Prostate gland (tissue), 2 donors: Measurements from ENCODE around the gene UCHL1. TPM values are rescaled to one million over a fixed set of nuclear protein-coding genes. Genes with fewer than 3 reads are reported as not detected.

Source experiments
- DNase-seq: peaks from one replicate; pipeline ENCODE4 v3.0.0-alpha.2; 2019; ENCODE audit warnings: low spot score
- H3K27ac ChIP-seq, 2 donors: fragments of 200-600 bp; sonication (generic); 2 replicates each; pipeline ENCODE4 v1.5.1; 2017 to 2019
- H3K27me3 ChIP-seq: fragments of 200-600 bp; sonication (generic); replicated peaks from 2 replicates; pipeline ENCODE4 v1.5.1; 2019; ENCODE audit not compliant: insufficient read depth
- H3K36me3 ChIP-seq, 2 donors: fragments of 200-600 bp; sonication (generic); 1 replicate in 1 of 2; 2 replicates in 1 of 2; pipeline versions ENCODE4 v1.5.1 to v1.8.1; 2017 to 2019
- H3K4me1 ChIP-seq: fragments of 200-600 bp; sonication (generic); replicated peaks from 2 replicates; pipeline ENCODE4 v1.5.1; 2019
- H3K4me3 ChIP-seq, 2 donors: fragments of 200-600 bp; sonication (generic); 2 replicates each; pipeline ENCODE4 v1.5.1; 2017 to 2019
- H3K9me3 ChIP-seq: fragments of 200-600 bp; sonication (generic); 2 replicates; pipeline ENCODE4 v1.5.1; 2017
- CTCF ChIP-seq, 4 experiments: fragments of 200-600 bp in 2 of 4; fragments of 450-650 bp in 2 of 4; sonication (generic) in 2 of 4; IDR thresholded peaks; 1 replicate in 3 of 4; 2 replicates in 1 of 4; pipeline ENCODE4 v1.5.1; 2016 to 2019; ENCODE audit warnings: antibody characterized with exemption in 4 of 4, mild to moderate bottlenecking in 2 of 4, moderate library complexity in 2 of 4
- POLR2A ChIP-seq: fragments of 450-650 bp; IDR thresholded peaks from one replicate; pipeline ENCODE4 v1.6.1; 2016; ENCODE audit warnings: antibody characterized with exemption, mild to moderate bottlenecking
- POLR2AphosphoS5 ChIP-seq: sonication (generic); formaldehyde crosslinking; IDR thresholded peaks from one replicate; pipeline ENCODE4 v1.6.1; 2017; ENCODE audit warnings: antibody characterized with exemption
- WGBS: methylation state at CpG from one replicate; pipeline ENCODE4 v1.1.5; 2018; 5-methylcytosine and 5-hydroxymethylcytosine counted together
- intact Hi-C: fragments of 100-400 bp; cut with DNase I; formaldehyde crosslinking; loops from one replicate; pipeline ENCODE4 v1.14.2; 2022
- total RNA-seq, 2 donors: library from RNA; depleted of rRNA; stranded (reverse); fragments of >200 nt; gene quantifications; one replicate each; pipeline ENCODE4 v1.1.0, GENCODE V29; 2016

UCHL1 gene
- total RNA-seq, 2 donors from 2014 or later = 11.6 to 61.5 TPM

DNA sequence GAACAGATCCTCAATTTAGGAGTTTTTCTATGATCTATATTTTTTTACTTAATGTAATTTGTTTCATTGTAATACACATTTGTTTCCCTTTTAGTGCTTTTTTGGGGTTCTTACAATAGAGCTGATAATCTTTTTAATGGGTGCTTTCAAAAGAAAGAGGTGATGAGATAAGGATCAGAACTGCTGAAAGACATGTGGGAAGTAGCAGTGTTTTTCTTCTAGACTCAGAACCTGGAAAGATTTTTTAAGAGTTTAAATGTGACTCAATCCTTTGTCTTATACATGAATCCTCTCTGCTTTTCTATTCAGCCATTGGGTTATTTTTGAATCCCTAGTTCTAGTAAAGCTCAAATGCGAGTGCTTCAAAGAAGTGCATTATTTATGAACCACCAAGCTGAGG lies 25.6 kb downstream of the UCHL1 start:
- DNase-seq = no peak
- no peaks in the 10 kb centered on the region for H3K36me3 ChIP-seq
- intact Hi-C loops = no loop called here
- no peak overlapping the region for H3K4me3 ChIP-seq
- H3K9me3 ChIP-seq = no peaks in the 10 kb centered on the region
- WGBS = 63% methylated on average over 1 of the region's 1 CpG
- no peak overlapping the region for H3K27ac ChIP-seq
- no peak for TF ChIP-seq POLR2AphosphoS5
- no peak for TF ChIP-seq CTCF (IDR thresholded peaks at IDR 0.05)
- TF ChIP-seq POLR2A = no peak
- H3K27me3 ChIP-seq = no peaks in the 10 kb centered on the region
- no peaks in the 10 kb centered on the region for H3K4me1 ChIP-seq

DNA sequence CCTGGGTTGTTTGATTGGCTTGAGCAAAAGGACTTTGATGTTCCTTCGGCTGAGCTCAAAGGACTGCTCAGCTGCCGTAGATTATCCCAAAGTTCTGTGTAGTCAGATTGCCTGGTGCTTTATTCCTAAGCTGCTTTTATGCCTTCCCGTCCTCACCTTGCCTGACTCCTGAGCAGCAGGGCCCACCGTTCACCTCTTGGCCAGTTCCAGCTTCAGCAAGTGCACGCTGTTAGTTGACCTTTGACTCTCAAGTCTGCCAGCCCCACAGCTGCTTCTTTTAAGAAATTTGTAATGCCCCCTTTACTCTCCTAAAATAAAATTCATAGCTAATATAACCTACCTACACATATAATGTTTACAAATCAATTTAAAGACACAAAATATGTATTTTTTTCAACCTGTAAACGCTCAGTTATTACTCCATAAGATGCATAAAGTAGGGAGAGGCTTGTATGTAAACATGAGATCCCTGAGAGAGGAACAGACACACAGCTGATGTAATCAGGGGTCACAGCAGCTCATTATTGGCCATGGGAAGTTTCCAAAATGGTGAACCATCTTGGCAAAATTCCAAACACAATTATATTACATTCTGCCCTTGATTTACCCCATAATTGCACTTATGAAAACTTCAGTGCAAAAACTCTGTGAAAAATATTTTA lies 28.6 kb downstream of the UCHL1 start:
- Histone ChIP-seq H3K4me1 (no peaks in the 10 kb centered on the region), H3K27ac (no peak overlapping the region), H3K27me3 (no peaks in the 10 kb centered on the region), H3K36me3 (no peaks in the 10 kb centered on the region), H3K4me3 (no peak overlapping the region), H3K9me3 (no peaks in the 10 kb centered on the region)
- WGBS = 89% methylated on average over 6 of the region's 6 CpGs
- TF ChIP-seq POLR2A (no peak), POLR2AphosphoS5 (no peak), CTCF (IDR thresholded peaks at IDR 0.05) (no peak)
- intact Hi-C loops = no loop called here
- no peak for DNase-seq

DNA sequence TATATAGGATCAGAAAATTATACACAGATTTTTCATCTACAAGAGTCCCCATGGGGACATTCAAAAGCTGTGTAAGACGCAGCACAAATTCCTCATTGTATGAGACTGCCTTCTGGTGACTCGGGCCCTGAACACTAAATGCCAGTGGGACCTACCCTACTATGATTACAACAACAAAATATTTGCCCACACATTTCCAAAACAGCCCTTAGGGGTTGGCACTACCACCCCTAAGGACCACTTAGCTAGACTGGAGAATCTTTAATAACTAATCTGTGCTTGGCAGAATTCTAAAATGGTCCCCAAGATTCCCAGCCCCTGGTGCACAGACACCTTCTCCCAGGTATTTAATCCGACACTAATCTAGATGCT lies 29.1 kb downstream of the UCHL1 start:
- Histone ChIP-seq H3K27me3 (no peaks in the 10 kb centered on the region), H3K27ac (no peak overlapping the region)
- intact Hi-C loops = no loop called here

DNA sequence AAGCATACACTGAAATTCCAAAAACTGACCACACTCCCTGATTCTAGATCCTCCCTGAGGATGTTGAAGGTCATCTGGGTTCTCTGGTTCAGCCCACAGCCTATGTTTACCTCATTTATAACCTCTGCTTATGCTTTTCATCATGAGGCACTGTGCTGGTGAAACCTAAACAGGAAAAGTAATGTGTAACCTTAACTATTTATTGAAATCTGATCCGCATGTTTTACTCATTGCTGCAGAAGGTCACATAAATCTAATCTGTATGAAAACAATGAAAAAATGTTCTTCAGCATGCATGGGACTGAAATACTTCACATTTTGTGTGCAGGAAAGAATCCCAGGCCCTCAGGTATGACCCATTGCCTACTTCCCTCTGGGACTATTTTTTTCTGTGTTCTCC lies 30.3 kb downstream of the UCHL1 start:
- Histone ChIP-seq H3K4me1 (no peaks in the 10 kb centered on the region), H3K4me3 (no peak overlapping the region), H3K27ac (no peak overlapping the region), H3K27me3 (no peaks in the 10 kb centered on the region), H3K9me3 (no peaks in the 10 kb centered on the region), H3K36me3 (no peaks in the 10 kb centered on the region)
- no peak for TF ChIP-seq POLR2AphosphoS5
- no peak for TF ChIP-seq POLR2A
- no peak for TF ChIP-seq CTCF (IDR thresholded peaks at IDR 0.05)
- DNase-seq = no peak
- 54% methylated on average over 1 of the region's 1 CpG for WGBS
- intact Hi-C loops = no loop called here

More for the DNA sequence above, 29.1 kb downstream of the UCHL1 start:
- DNase-seq = no peak
- no peak overlapping the region for H3K4me3 ChIP-seq
- TF ChIP-seq POLR2A (no peak), POLR2AphosphoS5 (no peak)
- no peaks in the 10 kb centered on the region for H3K9me3 ChIP-seq
- WGBS = 100% methylated on average over 3 of the region's 3 CpGs
- no peaks in the 10 kb centered on the region for H3K4me1 ChIP-seq
- H3K36me3 ChIP-seq = no peaks in the 10 kb centered on the region

DNA sequence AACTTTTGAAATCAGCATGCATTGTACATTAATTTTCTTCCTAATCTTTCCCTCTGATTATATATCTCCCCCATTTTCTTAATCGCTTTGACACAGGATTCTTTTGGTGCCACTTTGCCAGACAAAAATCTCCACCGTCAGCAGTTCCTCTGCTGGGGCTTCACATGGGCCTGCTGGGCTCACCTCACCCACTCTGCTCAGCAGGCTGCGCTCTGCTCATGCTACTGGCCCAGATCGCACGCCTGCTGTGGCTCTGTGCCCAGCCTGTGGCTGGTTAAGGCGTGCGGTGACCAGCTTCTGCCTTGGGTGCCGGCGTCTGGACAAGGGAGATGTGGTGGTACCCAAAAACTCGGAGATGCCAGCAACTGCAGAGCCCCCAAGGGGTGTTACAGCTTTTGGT lies 31.1 kb downstream of the UCHL1 start:
- TF ChIP-seq POLR2AphosphoS5 (no peak), CTCF (IDR thresholded peaks at IDR 0.05) (no peak), POLR2A (no peak)
- Histone ChIP-seq H3K9me3 (no peaks in the 10 kb centered on the region), H3K27ac (no peak overlapping the region), H3K4me3 (no peak overlapping the region), H3K27me3 (no peaks in the 10 kb centered on the region), H3K36me3 (no peaks in the 10 kb centered on the region), H3K4me1 (no peaks in the 10 kb centered on the region)
- 87% methylated on average over 10 of the region's 10 CpGs for WGBS
- intact Hi-C loops = no loop called here
- DNase-seq = no peak
